Mammary microvascular endothelial cell (primary cell): ENCODE results near the gene PDE7B. TPM values are rescaled to one million over a fixed set of nuclear protein-coding genes. Genes with fewer than 3 reads are reported as not detected.

Experiments used
- total RNA-seq: library from RNA; depleted of rRNA; stranded (reverse); fragments of >200 nt; gene quantifications from 2 replicates; pipeline ENCODE4 v1.2.3, GENCODE V29; 2015

The PDE7B gene
- total RNA-seq = 31.6 and 36.8 TPM in 2 replicates

DNA sequence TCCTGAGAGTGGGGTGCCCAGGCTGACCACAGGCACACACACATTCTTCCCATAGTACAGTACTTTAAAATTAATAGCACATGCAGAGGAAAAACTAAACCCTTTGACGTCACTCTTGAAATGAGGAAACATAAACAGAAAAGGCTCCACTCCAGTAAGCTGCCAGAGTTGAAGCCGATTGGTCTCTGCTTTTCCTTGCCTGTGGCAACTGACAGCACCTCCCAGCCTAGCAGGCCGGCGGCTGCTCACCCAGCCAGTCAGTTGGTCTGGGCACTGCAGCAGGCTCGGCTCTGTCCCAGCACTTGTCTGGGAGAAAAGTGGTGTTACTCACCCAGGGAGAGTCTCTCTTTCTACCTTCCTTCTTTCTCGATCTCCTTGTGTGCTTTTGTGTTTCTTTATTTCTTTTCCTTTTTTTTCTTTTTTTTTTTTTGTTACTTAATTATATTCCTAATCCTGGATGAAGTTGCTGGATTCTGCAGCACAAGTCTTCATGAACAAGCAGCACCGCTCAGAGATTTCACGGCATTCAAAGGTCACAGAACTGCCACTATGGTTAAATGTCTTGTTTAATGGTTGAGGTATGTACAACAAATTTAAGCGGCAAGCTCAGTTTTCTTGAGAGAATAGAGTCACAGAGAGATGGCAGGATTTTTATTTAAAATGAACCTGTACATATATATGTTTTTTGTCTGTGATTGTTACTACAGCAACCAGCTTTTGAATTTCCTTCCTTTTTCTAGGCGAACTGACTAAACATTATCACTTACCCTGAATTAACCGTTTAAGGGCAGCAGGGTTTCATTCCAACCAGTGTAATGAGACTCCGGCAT, at the start of gene PDE7B:
TSS of gene PDE7B (plus strand) at position 260 of the 830 bp plus-strand sequence.

